GM18858 (cell line): ENCODE measurements around the gene NRROS.
A peak's percentile ranks its signal among the peaks of the same experiment; 100 is the strongest.

Experiments
- ATAC-seq: cut with Tn5 transposase; IDR thresholded peaks from one replicate; pipeline ENCODE4 v1.9.1; 2021; ENCODE audit not compliant: unreplicated experiment

Gene NRROS

GRCh38 chr3:196677353-196677752 is 37.9 kb downstream of the NRROS start:
- no peak for ATAC-seq

- no peak for ATAC-seq
Measured at GRCh38 chr3:196677931-196678330, 38.4 kb downstream of the NRROS start.

- peak; percentile 91 for ATAC-seq
Measured at GRCh38 chr3:196684548-196685407, 45.3 kb downstream of the NRROS start.

- no peak for ATAC-seq
Measured at GRCh38 chr3:196686436-196686835, 46.9 kb downstream of the NRROS start.

- no peak for ATAC-seq
Measured at GRCh38 chr3:196688349-196688748, 48.9 kb downstream of the NRROS start.

GRCh38 chr3:196689941-196690660 is 50.6 kb downstream of the NRROS start:
- no peak for ATAC-seq

- no peak for ATAC-seq
Measured at GRCh38 chr3:196691386-196691785, 51.9 kb downstream of the NRROS start.

- ATAC-seq = no peak
Measured at GRCh38 chr3:196694202-196694638, 54.7 kb downstream of the NRROS start.

GRCh38 chr3:196694941-196695848 is 55.7 kb downstream of the NRROS start:
- ATAC-seq = no peak

- ATAC-seq = no peak
Measured at GRCh38 chr3:196695849-196696226, 56.3 kb downstream of the NRROS start.

- ATAC-seq = no peak
Measured at GRCh38 chr3:196697270-196697669, 57.8 kb downstream of the NRROS start.

- ATAC-seq = no peak
Measured at GRCh38 chr3:196699749-196700148, 60.3 kb downstream of the NRROS start.

- ATAC-seq = no peak
Measured at GRCh38 chr3:196700801-196701200, 61.3 kb downstream of the NRROS start.

GRCh38 chr3:196706327-196706726 is 66.8 kb downstream of the NRROS start:
- no peak for ATAC-seq

- ATAC-seq = no peak
Measured at GRCh38 chr3:196706731-196707130, 67.2 kb downstream of the NRROS start.

GRCh38 chr3:196707566-196707965 is 68.1 kb downstream of the NRROS start:
- ATAC-seq = no peak

GRCh38 chr3:196708467-196708866 is 69.0 kb downstream of the NRROS start:
- ATAC-seq = no peak
